GM12874 (cell line): Measurements from ENCODE around the gene FCHSD2.

Source experiments
- CTCF ChIP-seq: IDR thresholded peaks from 2 replicates; pipeline ENCODE4 v1.5.1; 2011; ENCODE audit warnings: low read depth, mild to moderate bottlenecking, control low read depth, low read length, moderate library complexity; ENCODE audit not compliant: insufficient read depth

The FCHSD2 gene

GRCh38 chr11:73154178-73154577 is 12.1 kb upstream of the FCHSD2 start:
- TF ChIP-seq CTCF = no peak

DNA sequence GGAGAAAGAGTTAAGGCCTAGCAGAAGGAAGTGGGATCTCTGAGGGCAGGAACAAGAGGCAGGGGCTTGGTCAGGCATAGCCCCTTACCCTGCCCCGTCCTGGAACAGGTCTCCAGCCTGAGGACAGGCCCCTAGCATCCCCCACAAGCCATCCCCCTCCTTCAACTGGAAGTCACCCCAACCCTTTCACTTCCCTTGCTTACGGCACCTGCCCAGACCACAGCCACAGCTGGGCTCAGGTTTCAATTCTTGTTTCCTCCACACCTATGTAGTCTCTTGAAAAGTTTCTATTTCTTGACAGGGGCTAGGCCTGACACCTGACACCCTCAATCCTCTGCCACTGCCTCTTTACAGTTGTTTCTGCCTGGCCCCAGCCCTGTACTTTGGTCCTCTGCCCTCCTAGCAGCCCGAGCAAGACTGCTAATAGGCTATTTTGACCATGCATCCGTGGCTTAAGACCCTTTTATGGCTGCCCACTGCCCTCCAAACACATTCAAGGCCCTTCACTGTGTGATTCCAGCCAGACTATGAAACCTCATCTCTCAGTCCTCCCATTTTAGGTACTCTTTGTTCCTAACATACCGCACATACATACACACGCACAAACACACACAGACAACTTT is 10.9 kb upstream of the FCHSD2 start:
- TF ChIP-seq CTCF = no peak

DNA sequence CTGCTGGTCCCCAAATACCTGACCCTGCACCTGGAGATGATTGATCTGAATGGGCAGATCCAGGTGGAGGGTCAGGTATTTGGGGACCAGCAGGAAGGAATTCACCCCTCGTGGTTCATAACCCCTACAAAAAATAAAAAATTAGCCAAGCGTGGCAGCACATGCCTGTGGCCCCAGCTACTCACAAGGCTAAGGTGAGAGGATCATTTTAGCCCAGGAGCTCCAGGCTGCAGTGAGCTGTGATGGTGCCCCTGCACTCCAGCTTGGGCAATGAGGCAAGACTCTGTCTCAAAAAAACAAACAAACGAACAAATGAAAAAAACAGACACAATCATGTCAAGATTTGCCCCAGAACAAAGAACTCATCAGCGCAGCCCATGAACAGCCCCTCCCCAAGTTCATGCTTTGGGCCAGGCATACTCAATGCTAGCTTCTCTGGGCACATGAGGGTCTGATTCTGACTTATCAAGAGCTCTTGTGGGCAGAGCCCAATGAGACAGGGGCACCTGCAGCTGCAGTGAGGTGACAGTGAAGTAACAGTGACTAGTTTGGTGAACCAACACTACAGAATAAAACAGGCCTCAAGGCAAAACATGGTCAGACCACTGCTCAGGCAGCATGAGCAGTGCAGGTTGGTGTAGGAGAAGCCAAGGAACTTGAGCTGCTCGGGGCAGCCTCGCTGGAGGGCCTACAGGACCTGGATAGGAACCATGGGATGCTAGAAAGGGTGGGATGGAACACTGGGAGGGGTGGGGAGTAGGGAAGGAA is 10.2 kb upstream of the FCHSD2 start:
- TF ChIP-seq CTCF = no peak

DNA sequence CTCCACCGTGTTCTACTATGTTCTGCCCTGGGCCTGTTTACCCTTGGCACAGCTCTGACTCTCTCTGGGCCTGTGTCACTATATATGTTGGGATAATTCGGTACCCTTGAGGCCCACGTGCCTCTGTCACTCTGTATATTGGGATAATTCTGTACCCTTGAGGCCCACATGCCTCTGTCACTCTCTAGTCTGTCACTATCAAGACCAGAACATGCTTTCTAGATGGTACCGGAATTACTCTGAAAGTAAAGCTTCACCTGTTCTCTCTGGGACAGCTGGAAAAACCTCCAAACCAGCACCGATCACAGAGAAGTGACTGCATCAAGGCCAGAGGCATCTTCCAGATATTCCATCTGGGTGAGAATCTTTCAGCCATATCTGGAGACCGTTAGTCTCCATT is 9.3 kb upstream of the FCHSD2 start:
- TF ChIP-seq CTCF = no peak

GRCh38 chr11:73149105-73149504 is 7.0 kb upstream of the FCHSD2 start:
- TF ChIP-seq CTCF = no peak

DNA sequence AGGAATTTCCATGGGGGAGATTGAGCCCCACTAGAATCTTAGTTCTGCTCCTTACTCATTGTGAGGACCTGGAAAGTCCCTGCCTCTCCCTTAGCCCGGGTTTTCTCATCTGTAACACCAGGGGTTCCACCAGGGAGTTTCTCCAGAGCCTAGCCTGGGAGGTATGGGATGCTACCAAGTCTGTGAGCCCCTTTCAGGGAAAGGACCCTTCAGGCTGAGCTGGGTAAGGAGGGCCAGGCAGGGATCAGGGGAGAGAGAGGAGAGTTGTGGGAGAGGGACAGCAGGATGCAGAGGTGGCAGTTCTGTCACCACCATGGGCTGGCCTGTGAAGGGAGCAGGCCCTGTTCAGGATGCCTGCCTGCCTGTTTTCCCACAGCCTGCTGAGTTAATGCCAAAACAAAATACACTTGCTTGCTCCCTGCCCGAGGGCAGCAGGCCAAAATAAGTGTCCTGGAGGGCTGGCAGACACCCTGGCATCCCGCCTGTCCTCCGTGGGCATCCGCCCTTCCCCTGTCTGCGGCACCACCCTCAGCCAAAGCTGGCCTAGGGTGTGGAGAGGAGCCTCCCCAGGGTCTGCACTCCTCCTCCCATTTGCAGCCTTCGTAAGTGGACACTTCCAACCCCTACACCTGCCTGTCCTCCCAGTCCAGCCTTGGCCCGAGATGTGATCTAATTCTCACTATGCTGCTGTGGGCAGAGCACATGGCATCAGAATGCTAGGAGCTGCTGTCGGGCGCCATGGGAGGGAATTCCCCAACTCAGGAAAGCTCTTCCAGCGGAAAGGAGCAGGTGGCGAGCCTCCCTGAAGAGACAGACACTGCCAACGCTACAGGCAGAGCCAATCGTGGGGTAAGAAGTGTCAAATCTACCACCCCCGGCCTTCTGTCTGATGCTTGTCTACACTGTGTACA is 5.9 kb upstream of the FCHSD2 start:
- no peak for TF ChIP-seq CTCF

- no peak for TF ChIP-seq CTCF
Observed at GRCh38 chr11:73145986-73146575, 4.0 kb upstream of the FCHSD2 start.
